MM.1S (cell line): ENCODE results near the gene RIC1.

ENCODE experiments used
- CTCF ChIP-seq: fragments of 300-600 bp; sonication (generic); IDR thresholded peaks from 2 replicates; pipeline ENCODE4 v1.5.1; 2016; ENCODE audit warnings: antibody characterized with exemption, low read length, mixed read lengths
- EZH2 ChIP-seq: fragments of 300-600 bp; sonication (generic); optimal IDR thresholded peaks from 2 replicates; pipeline ENCODE3; 2017; ENCODE audit warnings: low read depth, mild to moderate bottlenecking, antibody characterized with exemption, low read length, mixed read lengths
- EZH2phosphoT487 ChIP-seq: fragments of 300-600 bp; sonication (generic); IDR thresholded peaks from 2 replicates; pipeline ENCODE4 v1.6.1; 2018; ENCODE audit warnings: antibody characterized with exemption, low read length

- no peak for TF ChIP-seq EZH2
- TF ChIP-seq CTCF, result no peak
- TF ChIP-seq EZH2phosphoT487, result no peak
Measured at GRCh38 chr9:5609226-5609596, 19.7 kb upstream of the RIC1 start.
